AG08396 (cell line): ENCODE data around the gene GCSAM.

ENCODE experiments used
- DNase-seq: peaks from one replicate; pipeline ENCODE4 v3.0.0; 2012; ENCODE audit warnings: low spot score, mixed read lengths

The GCSAM gene

DNA sequence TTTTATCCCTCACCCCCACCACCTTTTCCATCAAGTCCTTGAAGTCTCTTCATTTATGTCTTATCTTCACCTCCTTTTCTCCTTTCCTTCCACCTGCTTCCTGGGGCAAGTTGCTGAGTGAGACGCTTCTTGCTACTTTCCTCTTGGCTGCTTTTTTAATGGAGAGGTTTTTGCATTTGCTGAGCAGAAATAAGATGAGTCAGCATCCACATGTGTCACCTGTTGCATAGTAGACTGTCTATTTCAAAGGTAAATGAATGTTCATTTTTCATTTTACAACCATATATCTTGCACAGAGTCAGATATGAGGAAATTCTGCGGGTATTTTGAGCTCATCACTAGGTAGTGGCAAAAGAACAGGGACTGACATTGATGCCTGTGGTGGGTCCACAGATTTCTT is 28.3 kb downstream of the GCSAM start:
- DNase-seq = no peak

DNA sequence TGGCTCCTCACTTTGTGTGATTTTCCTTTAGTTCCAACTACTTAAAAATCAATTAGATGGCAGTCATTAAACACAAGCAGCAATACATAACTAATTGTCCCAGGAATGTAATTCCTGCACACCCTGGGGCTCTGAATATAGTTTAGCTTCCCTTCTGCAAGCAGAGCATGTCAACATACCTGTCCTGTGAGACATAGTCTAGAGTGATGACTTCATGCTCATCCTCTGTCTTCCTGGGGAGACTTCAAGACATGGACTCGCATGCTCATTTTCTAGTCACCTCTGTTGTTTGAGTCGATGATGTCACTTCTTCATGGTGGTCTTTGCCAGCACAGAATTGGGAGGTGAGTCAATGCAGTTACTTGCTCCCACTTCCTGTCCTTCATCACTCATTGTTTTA is 31.1 kb downstream of the GCSAM start:
- no peak for DNase-seq

DNA sequence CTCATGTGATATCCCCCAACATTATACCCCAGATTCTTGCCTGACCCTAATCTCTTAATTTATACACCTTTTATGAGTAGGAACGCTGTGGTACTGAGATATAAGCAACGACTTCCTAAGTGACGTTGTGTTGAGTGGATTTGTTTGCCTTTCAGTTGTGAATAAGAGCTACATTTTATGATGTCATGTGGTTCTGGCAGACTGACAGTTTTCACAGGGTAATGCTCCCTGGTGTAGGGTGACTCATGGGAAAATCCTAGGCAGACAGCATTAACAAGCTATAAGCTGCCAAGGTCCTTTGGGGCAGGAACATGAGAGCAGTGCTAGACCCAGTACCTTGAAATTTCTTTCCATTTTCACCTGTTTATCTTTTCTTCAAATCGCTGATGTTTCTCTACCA is 35.7 kb downstream of the GCSAM start:
- DNase-seq = peak; percentile 86

DNA sequence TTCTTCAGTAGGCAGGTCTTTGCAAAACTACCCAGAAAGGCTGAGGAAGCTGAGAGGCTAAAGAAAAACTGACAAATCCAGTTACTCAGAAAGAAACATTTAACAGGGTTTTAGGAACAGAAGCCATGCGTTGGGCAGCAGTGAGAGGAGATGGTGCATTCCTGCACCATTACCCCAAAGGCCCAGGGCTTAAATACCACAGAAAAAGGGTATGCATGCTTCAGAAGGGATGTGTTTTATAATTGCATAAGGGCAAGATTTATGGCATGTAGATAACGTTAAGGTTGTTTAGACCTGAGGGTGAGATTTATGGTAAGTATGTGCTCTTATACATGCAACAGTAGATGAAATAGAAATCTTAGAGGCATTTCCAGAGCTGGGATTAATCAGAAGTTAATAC is 36.9 kb downstream of the GCSAM start:
- no peak for DNase-seq

DNA sequence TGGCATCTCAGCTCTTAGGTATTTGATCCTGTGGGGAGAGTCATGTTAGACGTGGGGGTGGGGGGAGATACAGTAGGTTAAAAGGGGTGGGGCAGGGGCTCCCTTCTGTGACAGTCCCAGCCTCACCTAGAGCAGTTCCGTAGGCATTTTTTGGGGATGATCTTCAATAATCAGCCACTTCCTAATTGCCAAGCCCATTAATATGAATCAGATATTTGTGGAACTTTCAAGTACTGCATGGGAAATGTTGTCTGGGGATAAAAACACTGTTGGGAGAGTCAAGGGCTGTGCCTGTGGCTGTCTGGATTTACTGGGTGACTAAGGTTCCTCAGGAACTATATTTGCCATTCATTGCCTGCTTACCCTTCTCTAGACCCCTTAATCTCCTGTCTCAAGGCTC is 37.3 kb downstream of the GCSAM start:
- DNase-seq = no peak

DNA sequence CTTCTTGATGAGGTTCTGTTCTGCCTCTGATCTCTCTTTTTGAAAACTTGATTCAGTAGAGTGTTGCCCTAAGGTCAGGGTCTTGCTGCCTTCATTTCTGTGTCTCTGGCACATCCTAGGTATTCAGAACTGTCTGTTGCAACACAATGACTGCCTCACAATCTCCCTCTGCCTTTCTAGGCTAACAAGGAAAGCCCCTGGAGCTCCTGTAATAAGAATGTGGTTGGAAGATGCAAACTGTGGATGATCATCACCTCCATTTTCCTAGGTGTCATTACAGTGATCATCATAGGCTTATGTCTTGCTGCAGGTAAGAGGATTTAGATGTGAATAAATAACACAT is 39.9 kb downstream of the GCSAM start:
- no peak for DNase-seq

DNA sequence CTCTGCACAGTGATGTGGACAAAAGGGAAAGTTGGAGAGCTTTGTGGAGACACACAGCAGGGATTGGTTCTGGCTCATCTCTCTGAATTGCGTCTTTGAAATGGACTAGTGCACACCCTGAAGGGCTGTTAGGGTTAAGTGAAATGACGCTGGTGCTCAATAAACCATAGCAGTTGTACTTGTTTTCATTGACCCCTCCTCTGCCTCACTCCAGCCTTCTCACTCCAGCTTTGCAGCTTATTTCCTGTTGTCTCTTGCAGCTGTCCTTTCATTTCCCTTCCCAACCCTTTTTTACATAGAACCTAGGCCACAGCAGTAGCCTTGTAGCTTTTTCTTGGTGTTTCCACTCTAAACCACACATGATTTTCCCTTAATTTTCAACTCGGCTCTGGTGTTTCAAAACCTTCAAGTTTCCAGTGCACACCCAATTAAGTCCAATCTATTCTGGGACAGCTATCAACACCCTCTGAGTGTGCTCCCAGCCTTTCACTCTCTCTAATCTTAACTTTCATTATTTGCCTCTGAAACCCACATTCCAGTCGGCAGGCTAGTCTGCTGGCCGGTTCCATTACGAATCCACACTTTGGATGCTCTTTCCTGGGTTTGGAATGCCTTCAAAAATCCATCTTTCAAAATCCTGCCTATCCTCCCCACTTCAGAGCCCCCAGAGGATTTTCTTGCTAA is 40.4 kb downstream of the GCSAM start:
- no peak for DNase-seq

DNA sequence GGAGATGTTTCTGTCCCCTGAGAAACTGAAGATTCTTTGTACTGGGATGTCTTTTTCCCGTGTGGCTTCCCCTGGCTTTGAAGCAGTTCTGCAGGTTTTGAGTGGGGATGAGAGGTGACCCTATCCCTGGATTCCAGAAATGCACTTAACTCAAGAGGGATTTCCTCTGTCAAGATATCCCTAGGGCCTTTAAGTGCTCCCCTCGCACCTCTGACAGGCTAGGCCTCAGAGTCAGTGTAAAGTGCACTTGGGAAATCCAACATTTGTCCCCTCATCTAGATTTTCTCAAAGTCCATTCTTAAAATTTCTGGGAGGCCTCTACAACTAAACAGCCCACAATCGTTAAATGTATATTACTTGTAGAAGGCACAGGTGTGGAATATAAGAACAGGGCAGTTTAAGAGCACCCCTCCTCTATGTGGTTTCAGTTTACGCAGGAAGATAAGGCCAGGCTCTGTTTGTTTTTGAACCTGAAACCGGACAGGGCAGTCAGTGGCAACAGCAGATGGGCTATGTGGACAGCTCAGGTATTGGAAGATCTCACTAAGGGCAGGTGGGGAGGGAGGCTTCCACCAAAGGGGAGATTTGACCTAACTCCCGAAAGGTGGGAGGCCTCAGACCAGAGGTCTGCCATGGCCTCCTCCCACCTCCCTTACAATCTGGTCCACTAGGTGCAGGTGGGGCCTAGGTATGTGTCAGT is 42.0 kb downstream of the GCSAM start:
- DNase-seq = no peak

DNA sequence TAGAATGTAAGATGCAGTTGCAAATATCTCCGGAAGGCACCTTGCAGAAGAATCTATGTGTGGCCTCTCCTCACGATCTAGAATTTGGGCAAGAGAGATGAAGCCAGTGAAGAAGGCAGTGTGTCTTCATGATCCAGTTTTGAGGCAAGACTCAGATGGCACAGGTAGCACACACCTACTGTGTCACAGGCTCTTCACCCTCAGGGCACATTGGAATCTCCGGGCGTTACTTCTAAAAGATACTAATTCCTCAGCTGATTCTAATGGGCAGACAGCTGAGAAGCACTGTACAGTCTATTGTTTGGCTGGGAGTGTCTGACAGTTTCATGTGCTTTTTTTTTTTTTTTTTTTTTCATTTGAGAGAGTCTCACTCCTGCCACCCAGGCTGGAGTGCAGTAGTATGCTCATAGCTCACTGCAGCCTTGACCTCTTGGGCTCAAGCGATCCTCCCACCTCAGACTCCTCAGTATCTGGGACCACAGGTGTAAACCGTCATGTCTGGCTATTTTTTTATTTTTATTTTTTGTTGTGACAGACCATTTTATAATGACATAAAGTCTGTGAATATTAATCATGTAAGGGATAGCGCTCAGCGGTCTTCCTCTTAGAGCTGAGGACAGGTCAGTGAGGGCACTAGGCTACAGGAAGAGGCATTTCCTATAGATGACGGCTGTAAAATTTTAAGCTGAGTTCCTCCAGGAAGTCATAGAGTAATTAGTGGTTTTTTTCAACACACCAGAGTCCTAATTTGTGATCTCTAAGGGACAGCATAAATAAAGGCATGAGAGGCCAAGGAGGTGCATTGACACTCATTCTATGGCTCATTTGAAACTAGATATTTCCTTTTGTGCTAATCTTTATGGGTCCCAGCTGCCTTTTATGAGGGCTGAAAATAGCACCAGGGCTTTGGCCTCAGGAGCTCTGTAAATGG is 42.8 kb downstream of the GCSAM start:
- DNase-seq = no peak

DNA sequence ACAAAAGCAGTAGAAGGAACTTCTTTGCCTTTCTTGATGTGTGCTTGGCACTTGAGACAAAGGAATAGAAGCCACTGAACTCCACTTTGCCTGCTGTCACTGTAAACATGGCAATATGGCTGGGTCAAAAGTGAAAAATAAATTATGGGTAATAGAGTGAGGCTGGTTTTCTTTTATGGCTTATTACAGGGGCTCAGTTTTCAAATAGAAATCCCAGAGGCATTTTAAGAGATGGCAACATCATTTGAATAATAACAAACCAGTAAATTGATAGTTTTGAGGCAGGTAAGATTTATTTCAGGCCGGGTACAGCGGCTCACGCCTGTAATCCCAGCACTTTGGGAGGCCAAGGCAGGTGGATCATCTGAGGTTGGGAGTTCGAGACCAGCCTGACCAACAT is 44.1 kb downstream of the GCSAM start:
- DNase-seq = no peak

DNA sequence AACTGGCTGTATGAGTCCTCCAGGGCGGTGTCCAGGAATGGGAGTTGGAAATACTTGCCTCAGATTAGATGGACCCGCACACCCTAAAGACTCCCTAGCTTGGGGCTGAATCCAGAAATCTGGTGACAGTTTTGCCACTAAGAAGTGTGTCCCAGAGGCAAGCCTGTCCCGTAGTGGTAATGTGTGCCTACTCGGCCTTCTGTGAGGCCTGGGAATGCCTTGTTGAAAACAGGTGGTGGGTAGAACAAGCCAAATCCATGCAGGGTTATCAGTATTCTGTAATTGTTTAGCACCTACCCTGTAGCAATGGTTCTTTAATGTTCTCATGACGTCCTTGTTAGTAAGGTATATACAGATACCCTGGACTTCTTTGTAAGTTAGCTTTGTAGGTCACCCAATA is 45.3 kb downstream of the GCSAM start:
- DNase-seq = no peak

DNA sequence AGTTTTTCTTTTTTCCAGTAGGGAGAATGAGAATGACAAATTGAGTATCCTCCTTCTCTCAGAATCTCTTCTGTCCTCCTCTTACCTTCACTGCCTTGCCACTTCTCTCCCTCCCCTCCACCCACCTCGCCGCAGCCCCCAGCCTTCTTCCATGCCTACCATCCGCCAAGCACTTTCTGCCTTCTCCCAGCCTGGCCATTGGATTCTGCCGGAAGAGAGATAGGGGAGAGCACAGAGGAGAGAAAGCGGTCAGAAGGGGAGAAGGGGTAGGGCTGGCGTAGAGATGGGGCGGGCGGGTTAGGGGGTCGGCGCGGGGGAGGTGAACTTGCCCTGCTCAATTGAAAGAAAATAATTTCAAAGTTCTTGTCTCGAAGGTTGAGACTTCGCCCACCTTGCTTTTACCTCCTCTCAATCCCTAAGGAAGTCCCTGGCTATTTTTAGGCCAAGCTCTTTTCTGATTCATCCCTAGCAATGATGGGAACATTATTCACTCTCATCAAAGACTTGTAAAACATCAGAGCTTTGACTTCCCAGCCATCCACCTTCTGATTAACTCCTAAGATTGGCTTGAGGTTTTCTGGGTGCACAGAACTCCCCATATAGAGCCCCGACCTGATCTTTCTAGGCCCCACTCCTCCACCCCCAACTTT is 46.0 kb downstream of the GCSAM start:
- no peak for DNase-seq

DNA sequence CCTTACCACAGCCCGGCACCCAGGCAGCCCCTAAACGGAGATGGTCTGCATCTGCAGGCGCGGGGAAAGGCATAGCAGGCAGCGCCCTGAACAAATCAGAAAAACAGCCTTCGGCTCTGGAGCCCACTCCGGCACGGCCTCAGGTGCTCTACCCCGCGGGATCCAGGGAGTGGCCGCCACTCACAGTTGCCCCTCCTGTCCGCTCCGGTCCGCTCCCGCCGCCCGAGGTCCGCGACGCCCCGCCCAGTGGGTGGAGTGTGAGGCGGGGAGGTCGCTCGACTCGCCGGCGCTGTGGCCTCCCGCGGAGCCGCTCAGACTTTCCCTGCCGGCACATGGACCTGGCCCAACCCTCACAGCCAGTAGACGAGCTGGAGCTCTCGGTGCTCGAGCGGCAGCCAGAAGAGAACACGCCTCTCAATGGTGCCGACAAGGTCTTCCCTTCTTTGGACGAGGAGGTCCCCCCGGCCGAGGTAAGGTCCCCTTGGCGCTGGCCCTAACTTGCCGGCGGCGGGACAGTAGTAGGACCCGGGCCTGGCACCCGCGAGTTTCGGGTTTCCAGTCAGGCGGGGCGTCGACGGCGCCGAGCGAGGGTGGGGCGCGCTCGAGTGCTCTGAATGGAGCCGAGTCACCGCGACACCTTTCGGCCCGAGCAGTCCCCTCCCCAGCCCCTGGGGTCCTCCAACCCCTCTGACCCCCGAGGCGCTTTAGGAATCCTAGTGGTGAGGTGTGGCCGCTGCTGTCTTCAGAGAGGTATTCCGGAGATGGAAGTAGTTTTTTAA is 46.8 kb downstream of the GCSAM start, which contains the start of gene C3orf52:
C3orf52 (plus strand) TSS at position 314 of the 779 bp plus-strand sequence; CDS start at position 333, 19 bp downstream.
- peak; percentile 95 for DNase-seq

DNA sequence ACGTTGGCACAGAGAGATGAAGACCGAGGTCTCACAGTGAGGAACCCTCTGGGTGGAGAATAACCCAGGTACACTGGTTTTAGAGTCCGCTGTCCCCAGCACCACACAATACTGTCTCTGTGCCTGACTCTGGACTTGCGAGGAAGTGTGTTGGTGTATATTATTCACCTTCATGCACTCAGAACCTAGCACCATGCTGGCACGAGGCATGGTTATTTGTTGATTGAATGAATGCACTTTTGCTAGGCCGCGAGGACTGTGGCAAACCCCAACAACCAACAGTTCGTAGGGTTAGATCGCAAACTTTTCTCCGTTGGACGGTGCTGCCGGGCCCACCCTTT is 47.3 kb downstream of the GCSAM start:
- no peak for DNase-seq

DNA sequence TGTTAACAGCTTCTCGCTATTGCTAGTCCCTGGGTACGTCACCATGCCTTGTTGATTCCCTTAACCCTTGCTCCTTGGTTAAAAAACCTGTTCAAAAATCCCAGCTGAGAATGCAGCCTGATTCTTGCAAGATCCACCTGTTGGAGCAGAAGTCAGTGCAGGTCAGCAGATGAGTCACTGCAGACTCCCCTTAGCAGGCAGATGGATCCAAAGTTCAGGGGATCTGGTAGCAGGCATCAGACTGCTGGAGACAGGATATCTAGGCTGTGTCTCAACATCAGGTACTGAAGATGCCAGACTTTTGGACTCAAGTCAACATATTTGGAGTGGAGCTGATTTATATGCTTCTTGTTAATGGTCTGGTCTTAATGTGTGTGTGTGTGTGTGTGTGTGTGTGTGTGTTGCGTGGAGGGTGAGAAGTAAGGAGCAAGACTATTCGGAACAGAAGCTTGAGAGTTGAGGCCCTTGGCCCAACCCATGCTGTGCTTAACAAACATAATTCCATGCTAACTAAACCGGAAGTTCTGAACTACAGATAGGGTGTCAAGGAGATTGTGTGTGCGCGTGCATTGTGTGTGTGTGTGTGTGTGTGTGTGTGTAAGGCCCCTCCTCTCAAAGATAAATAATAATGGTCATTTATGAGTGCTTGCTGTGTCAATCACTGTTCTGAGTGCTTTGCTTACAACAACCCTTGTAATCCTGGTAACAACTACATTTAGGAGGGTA is 47.9 kb downstream of the GCSAM start:
- no peak for DNase-seq

DNA sequence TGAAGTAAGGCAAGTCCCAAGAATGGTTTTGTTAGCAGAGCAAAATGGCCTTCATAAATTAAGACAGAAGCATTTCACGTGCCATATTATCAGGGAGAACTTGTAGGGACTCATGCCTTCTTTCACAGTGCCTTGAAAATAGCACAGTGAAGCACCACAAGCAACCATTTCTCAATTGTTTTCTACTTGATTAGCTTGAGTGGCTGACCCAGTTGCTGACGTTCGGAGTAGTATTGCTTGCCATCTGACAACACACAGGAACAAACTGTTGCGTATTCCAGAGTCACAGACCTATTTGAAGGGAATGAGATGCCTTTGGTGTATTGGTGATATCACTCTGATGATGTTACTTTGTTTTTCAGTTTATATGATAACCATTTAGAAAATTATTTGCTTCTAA is 49.8 kb downstream of the GCSAM start:
- DNase-seq = no peak

DNA sequence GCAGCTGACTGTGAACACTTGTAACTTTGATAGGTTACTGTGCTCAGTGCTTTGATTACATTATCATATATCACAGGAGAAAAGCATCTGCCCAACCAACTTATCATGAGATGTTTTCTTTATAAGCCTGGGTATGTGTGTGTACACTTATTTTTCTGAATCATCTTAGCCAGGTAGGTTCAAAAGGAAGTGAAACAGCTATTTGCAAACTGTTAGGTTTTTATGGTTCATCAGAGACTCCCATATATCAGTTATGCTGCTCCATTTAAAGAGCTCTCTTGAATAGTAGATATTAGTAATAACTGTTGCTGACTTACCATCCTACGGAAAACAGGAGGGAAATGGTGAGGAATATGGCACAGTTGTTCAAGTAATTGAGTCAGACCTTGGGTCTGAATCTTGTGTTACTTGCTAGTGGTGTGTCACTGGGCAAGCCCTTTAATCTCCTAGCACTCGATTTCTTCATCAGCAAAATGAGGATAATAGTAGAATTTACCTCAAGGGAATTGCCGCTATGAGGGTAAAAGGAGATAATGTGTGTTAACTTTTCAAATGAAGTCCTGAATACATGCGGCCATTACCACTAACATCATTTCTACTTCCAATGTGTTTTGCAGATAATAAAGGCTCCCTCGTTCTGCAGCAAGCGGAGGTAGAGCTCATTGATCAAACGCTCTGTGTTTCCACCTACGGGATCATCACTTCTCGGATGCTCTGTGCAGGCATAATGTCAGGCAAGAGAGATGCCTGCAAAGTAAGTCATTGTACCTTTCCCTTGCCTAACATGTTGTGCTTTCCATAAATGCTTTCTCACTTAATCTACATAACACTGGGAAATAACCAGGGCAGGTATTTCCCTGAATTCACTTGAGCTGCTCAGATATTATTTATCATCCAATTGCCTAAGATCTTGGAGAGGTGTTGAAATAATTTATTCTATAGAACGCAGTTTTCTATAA is 54.6 kb downstream of the GCSAM start:
- DNase-seq = no peak

DNA sequence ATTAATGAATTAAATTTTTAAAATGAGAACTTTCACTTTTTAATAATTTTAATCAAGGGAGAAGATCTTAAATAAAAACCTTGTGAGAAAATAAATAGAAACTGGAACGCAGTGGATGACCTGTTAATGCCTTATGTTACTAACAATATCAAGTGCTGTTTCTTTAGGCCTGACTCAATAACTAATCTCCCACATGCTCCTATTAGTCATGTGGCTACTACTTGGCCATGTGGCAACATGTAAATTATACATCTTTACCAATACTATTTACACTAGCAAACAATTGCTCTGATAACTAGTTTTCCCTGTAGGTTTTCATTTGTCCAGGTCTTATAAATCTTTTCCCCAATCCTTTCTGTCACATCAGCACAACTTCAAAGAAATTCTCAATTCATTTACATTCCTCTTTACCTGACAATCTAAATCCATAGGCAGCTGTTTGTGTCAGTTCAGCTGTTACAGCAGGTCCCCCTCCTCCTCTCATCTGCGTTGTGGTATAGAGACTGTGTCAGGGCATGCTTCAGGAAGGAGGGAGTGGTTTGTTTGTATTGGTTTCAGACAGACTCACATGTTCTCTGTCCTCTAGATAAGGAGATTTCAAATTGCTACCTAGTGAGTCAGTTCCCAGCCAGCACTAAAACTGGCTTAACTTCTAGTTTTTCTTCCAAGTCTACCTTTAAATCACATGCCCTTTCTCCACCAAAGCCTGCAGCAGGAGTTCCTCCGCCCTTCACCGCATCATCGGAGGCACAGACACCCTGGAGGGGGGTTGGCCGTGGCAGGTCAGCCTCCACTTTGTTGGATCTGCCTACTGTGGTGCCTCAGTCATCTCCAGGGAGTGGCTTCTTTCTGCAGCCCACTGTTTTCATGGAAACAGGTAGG is 58.2 kb downstream of the GCSAM start:
- DNase-seq = peak; percentile 77

DNA sequence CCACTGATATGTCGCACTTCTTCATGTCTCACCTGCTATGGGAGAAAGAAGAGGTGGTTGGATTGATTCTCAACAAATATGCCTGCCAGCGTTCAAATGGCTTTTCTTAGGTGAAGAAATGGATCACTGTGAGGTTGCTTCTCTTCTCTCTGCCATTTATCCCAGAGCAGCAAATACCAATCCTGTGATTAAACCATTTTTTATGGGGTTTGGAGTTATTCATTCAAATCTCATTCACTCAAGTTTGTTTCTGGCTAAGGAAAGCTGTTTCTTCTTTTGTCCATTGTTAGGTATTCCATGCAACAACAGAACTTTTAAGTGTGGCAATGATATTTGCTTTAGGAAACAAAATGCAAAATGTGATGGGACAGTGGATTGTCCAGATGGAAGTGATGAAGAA is 59.0 kb downstream of the GCSAM start:
- no peak for DNase-seq
